Left renal cortex interstitium (tissue), 4 donors: ENCODE measurements around the gene PTPRM. TPM values are rescaled to one million over a fixed set of nuclear protein-coding genes. Genes with fewer than 3 reads are reported as not detected.

Source experiments
- DNase-seq, 4 donors: peaks; one replicate each; pipeline ENCODE4 v3.0.0-alpha.2; 2013; ENCODE audit warnings: low read depth in 4 of 4, low spot score in 2 of 4, missing footprints in 1 of 4
- polyA plus RNA-seq, 4 donors: library from polyadenylated mRNA; unstranded; fragments of 120-200 nt; gene quantifications; one replicate each; pipeline ENCODE4 v1.2.1, GENCODE V29; 2013; ENCODE audit not compliant: insufficient read length in 4 of 4

Gene PTPRM
- polyA plus RNA-seq, 4 donors = 80.9 to 108 (median 89.7) TPM

DNA sequence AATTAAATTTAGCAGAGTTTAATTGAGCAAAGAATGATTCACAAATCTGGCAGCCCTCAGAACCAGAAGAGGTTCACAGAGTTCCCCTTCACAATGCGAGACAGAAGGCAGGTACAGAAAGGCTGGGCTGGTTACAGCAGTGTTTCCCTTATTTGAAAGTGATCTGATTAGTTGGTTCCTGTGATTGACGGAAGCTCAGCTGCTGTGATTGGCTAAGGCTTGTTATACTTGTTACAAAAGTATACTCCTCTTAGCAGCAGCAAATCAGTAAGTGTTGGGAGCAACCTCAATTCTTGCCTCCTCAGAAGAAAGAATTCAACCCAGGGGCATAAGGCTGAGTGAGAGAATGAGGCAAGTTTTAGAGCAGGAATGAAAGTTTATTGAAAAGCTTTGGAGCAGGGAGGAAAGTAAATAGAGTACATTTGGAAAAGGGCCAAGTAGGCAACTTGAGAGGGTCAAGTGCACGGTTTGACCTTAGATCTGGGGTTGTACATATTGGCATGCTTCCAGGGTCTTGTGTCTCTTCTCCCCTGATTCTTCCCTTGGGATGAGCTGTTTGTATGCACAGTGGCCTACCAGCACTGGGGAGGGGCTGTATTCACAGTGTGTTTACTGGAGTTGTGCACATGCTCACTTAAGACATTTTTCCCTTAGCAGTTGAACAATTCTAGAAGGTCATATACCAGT, 610.4 kb downstream of the PTPRM start:
- no peak for DNase-seq

DNA sequence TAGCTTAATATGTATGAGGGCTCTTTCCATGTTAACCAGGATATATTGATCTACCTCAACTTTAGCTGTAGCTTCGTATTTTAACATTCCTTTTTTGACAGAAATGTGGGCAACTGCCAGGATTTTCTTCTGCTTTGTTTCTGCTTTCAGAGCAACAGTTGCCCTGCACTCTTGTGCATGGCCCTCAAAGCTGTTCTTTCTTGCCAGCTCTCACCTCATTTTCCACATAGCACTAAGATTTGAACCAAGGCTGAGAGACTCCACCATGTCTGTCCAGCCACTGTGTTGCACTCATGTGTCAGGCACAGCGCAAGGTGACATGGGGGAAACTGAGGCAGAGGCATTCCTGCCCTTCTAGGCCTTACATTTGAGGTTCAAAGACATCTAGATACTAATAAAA, 619.3 kb downstream of the PTPRM start:
- DNase-seq = no peak

DNA sequence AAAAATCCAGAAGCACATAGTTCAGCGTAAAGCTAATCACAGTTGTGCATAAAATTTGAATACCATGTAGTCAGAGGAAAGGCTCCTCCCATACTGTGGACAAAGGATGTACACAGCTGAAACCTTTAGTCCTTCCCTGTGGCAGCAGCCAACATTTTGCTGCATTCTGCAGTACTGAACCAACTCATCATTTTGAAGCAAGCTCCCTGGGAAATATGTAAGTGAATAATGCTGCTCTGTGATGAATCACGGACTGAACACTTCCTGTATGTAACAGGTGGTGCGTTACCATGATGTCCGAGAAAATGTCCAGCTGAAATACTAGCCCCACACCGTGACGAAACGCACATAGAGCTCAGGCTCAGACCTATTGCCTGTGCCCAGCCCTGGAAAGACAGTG, 621.1 kb downstream of the PTPRM start:
- no peak for DNase-seq

DNA sequence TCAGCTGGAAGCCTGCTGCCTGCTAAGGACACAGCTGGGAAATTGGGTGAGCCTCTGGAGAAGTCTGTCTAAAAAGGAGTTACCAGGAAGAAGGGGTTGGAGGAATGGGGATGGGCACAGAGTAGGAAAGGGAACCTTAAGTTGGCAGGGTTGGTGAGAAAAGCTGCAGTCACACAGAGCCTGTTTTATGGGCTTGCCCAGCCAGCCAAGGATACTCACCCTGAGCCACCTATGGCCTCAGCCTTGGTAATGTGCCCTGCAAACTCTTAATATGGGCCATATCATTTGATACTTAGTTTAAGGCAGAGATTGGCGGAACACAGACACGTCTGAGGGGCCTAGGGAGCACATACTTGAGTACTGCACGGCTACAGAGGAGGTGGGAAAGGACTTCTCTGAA, 623.9 kb downstream of the PTPRM start:
- no peak for DNase-seq

DNA sequence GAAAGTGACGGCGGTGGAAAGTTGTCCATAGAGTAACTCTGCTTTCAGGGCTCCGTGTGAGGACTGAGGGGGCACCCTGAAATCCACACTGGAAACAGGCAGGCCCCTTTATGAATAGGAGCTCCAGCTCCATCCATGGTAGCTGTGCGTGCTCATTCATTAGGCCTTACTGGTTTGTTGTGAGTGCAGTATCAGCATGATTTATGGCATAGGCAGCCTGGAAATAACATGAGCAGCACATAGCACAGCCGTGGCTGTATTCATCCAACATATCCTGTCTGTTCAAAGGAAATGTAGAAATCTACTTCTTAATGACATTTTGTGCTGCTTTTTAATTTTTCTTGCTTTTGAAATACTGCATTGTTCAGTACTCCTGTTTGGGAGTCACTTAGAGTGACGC, 627.3 kb downstream of the PTPRM start:
- no peak for DNase-seq

DNA sequence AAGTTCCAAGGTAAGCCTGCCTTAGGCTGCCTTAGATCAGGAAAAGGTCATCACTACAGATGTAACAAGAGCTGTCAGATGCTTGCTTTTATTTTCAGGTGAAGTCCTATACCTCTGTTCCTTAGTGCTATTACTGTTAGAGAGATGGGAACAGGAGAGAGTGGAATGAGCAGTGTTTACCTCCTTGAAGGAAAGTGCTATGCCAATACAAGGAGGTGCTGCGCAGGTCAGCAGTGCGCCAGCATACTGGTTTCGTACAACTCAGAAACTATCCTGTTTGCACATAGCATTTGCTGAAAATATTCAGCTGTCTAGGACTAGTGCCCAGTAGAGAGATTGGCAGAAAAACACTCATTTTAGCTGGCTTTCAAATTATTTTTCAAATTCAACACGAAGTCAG, 629.1 kb downstream of the PTPRM start:
- no peak for DNase-seq

DNA sequence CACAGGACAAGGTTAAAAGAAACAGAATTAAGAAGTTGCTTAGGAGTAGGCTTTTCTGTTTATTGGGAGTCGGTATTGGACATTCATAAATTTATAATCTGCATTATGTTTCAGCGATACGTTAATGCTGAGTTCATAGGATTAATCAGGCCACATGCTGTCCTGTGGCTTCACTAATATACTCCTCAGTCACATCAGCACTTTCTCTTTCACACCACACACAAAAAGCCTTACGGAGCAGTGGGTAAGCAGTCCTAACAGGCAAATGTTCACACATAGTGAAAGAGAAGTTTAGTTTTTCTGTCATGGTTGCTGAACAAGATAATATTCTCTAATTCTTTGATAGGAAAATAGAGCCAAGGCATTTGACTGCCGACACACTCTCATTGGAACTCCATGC, 630.4 kb downstream of the PTPRM start:
- no peak for DNase-seq

DNA sequence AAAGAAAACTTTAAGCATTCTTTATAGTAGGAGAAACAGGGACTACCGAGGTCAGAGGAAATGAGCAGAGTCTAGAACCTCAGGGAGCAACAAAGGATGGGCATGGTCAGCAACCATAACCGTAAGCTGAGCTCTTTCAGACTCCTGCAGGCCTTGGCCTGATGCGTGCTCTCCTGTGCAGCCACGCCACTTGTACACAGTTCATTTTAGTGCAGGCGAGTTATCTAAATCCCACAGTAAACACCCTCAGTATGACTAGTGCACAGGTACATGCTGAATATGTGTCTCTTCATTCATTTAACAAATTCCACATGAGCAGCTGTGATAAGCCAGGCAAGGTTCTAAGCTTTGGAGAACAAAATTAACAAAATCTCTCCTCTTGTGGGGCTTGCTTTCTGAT, 640.9 kb downstream of the PTPRM start:
- no peak for DNase-seq

DNA sequence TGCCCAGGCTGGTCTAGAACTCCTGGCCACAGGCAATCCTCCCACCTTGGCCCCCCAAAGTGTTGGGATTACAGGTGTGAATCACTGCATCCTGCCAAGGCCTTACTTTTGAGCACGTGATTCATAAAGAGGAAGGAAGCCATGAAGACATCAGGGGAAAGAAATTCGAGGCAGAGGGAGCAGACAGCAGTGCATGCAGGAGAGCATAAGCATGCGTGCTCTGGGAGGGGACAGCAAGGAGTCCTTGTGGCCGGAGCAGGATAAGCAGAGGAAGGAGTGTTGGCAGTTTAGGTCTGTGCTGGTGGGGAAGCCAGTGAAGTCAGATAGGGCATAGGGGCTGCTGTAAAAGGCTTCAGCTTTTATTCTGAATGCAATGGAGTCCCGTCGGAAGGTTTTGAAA, 641.6 kb downstream of the PTPRM start:
- no peak for DNase-seq

DNA sequence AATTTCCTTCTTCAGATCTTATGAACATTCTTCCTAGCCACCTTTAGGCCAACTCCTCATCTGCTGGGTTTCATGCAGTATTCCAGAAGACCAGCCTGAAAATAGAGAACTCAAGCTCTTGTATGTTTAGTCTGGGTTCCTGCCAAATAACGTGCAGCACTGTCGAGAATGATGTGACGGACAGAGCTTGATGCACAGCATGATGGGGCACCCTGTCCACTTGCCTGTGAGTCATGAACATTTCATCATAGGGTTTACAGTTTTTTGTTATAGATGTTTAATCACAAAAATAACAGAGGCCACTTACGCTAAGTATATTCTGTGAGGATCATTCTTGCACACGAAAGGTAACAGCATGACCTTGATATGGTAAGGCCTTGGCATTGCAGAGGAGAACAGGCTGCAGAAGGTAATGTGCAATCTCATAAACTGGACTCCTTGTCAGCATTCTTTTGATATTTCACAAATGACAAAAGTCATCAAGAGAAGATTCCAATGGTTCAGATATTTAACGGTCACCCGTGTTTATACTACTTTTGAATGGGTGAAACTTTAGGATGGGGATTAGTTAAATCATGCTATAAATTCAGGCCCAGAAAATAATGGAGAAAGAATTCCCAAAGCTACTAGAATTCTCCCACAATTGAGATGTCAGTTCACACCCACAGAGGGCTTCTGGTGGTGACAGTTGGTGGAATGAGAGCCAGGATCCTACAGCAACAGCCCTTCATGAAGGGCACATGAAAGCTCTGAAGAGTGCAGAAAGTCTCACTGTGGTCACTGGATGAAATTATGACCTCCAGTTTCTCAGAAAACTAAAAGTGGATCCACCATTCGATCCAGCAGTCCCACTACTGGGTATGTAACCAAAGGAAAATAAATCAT, 646.0 kb downstream of the PTPRM start:
- no peak for DNase-seq

DNA sequence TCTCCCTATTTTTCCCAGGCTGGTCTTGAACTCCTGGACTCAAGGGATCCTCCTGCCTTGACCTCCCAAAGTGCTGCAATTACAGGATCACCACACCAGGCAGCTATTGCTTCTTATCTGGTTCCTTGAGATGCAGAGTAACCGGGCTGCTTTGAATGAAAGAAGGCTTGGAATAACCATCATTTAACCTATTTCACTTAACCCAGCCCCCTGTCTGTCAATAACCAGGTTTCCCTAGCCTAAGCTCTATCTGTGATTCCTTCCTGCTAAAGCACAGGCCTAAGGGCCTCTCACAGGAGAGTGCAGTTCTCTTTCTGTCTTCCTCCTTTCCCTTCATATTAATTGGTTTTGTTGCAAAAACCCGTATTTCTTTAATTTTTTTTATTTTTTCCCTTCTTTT, 648.6 kb downstream of the PTPRM start:
- no peak for DNase-seq

DNA sequence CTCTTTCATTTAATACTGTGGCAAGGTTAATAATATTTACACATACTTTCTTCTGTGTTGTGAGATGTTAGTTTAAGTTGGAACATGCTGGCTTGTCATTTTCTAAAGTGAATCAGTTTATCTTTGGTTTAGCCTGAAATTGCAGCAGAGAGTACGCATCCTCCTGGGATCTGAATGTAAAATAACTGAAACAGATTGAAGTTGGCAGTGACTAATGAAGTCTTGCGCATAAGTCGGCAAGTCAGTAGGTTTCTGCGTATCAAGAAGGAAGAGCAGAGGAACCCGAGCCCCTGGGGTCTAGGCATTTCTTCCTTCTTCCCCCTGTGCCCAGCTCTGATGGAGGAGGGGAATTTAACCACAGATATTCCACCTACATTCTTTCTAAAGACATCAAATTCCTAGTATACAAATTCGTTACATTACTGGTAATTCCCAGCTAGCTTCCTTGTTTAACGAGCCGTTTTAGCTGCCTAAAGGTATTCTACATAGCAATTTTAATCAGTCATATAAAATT, 650.0 kb downstream of the PTPRM start:
- DNase-seq = no peak

DNA sequence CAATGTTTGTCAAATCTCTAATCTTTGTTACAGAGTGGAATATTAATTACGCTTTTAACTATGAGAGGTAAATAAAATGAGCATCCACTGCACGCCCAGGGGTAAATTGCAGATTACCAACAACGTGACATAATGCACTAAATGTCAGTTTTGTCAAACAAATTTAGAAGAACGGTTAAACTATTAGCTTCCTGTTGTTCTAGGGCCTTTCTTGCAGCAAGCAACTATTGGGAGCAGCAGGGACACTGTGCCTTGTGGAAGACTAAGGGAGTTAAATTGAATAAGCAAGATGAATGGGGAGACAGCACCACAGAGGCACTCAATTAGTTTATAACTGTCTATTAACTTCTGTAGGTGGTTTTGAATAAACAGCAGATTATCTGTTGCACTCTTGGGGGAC, 651.1 kb downstream of the PTPRM start:
- no peak for DNase-seq

DNA sequence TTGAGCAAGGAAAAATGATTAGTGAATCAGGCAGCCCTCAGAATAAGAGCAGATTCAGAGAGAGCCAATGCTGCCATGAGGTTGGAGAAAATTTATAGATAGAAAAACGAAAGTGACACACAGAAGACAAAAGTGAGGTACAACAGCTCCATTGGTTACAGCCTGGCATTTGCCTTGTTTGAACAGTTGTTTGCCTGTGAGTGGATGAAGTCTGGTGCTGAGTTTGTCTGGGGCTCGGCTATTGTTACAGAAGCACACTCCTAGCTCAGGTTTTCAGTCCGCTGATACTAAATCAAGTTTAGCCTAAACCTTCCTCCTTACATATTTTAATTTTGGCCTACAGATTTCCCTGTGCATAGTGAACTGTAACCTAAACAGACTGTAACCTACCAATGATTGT, 654.3 kb downstream of the PTPRM start:
- no peak for DNase-seq

DNA sequence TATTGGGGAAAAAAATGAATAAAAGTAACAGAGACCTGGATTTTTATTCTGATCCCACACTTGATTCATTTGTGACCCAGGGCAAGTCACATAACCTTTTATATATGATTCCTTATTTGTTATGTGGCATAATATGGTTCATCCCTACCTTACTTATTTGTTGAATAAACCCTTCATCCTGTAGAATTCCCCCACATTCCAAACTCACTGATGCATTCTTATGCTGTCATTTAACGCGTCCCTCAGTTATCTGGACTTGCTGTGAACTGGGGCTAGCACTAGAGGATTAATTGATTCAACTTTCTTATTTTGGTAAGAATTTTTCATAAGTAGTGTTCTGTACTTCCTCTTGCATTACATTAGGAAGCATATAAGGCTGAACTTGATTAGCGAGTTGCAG, 657.5 kb downstream of the PTPRM start:
- DNase-seq = no peak

DNA sequence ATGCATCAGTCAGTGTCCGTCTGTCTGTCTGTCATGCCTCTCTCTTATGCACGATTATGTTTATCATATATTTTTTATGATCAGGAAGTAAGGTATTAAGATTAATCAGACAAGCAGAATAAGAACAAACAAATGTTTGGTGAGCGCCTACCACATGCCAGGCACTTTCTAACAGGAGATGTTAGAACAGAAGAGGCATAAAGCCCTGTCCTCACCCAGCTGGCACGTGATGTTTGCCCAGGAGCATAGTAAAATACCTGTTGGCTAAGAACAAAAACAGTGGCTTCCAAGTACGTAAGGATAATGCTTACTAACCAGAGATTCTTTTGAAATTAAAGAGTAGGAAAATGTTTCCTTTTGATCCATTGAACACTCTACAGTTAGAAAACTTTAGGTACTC, 661.9 kb downstream of the PTPRM start:
- DNase-seq = no peak

DNA sequence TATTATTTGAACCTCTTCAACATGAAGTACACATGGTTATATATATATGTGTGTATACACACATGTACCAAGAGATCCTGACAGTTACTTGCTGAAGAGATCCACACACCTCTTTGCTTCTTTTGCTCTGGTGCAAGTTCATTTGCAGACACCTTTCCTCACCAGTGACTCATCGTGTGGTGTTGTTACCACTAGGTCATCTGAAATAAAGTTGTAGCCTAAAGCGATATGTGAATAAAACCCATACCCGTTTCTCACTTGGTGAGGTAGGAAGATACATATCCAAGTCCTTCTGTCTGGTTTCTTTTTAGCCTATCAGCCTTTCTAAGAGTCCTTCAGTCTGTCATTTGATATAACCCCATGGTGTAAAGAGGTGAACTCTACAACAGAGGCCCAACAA, 662.7 kb downstream of the PTPRM start:
- no peak for DNase-seq

DNA sequence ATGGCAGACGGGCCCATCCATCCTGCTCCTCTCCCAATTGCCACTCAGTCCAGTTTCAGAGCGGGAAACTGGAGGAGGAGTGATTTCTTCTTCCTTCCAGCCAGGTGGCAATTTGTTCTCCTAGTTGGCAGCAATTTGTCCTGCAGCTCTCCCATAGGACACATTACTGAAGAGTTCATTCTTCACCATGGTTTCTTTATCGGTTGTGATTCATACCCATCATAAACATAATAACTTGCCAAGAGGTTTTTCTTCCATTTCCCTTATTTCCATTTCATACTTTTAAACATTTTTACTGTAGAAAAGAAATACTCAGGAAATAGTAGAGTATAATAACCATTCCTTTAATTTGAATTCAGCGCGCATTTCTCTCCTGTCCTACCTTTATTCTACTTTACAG, 664.2 kb downstream of the PTPRM start:
- no peak for DNase-seq

DNA sequence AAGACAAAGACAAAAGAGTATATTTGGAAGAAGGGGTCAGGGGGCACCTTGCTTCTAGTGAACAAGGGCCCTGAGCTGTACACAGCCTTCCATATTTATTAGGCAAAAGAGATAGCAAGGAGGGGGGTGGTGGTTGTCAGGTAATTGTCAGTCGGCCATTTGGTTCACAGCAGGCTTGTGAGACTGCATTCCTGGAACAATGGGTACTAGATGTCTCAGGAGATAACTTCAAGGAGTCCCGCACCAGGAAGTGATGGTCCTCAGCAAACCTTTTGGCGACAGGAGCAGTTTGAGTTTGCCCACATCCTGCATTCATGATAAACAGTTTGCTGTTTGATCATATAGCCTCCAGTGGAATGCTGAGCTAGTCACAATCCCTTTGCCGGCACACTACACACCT, 665.7 kb downstream of the PTPRM start:
- DNase-seq = no peak

DNA sequence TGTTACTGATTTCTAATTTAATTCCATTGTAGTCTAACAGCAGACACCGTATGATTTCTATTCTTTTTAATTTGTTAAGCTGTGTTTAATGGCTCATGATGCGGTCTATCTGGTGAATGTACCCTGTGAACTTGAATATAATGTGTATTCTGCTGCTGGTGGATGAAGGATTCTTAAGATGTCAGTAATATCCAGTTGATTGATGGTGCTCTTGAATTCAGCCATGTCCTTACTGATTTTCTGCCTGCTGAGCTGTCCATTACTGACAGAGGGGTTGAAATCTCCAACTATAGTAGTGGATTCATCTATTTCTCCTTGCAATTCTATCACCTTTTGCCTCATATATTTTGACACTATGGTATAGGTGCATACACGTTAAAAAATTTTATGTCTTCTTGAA, 668.8 kb downstream of the PTPRM start:
- DNase-seq = no peak

DNA sequence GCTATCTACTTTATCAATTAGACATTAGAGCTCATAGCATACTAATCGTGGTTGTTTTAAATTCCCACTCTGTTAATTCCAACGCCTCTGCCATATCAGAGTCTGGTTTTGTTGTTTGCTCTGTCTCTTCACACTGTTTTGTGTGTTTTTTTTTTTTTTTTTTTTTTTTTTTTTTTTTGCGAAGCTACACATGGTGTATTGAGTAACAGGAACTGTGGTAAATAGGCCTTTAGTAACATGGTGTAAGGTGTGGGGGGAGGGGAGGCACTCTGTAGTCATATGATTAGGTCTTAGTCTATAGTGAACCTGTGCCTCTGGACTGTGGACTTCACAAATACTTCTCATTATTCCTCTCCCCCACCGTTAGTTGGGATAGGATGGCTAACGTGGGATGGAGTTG, 671.4 kb downstream of the PTPRM start:
- DNase-seq = no peak

DNA sequence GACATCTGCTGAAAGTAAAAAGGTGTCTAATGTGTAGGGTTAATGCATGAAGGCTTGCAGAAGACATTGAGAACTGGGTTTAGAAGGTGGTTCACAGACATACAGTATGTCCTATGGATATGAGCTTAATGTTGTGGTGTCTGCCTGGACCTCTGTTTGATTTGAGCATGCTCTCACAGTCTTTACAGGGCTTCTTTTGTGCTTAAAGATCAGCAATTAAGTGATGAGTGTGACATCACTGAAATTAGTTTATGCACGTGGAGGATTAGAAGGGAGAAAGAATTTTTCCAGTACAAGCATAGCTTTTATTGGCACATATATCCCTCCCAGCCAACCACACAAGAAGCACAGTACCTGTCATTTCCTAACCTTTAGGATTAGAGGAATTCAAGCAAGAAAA, 674.6 kb downstream of the PTPRM start:
- DNase-seq = no peak
